GM23338 (cell line): ENCODE measurements around the gene MACROD1. TPM values are rescaled to one million over a fixed set of nuclear protein-coding genes. Genes with fewer than 3 reads are reported as not detected.
A peak's percentile ranks its signal among the peaks of the same experiment; 100 is the strongest.

ENCODE experiments used
- ATAC-seq: fragments of 200-7000 bp; cut with Tn5 transposase; 3 replicates; pipeline ENCODE4 v1.9.1; 2020
- DNase-seq: peaks from one replicate; pipeline ENCODE4 v3.0.0-alpha.2; 2015; ENCODE audit warnings: low spot score
- H2AFZ ChIP-seq: fragments of 200-600 bp; sonication (generic); 2 replicates; pipeline ENCODE4 v1.8.0; 2016; ENCODE audit warnings: antibody characterized with exemption, mild to moderate bottlenecking, moderate library complexity
- H3F3A ChIP-seq: fragments of 200-600 bp; sonication (generic); replicated peaks from 2 replicates; pipeline ENCODE4 v1.8.0; 2017; ENCODE audit warnings: antibody characterized with exemption, mixed run types, low read depth
- H3K27ac ChIP-seq: fragments of 200-600 bp; sonication (generic); 2 replicates; pipeline ENCODE4 v1.6.1; 2016; ENCODE audit warnings: low read depth
- H3K27me3 ChIP-seq: fragments of 200-600 bp; sonication (generic); 2 replicates; pipeline ENCODE4 v1.8.0; 2016; ENCODE audit warnings: mild to moderate bottlenecking, mixed run types, moderate library complexity; ENCODE audit not compliant: insufficient read depth
- H3K36me3 ChIP-seq: fragments of 200-600 bp; sonication (generic); 2 replicates; pipeline ENCODE4 v1.8.0; 2016; ENCODE audit warnings: mild to moderate bottlenecking; ENCODE audit not compliant: insufficient read depth
- H3K4me1 ChIP-seq: fragments of 200-600 bp; sonication (generic); 2 replicates; pipeline ENCODE4 v1.8.0; 2016; ENCODE audit warnings: mild to moderate bottlenecking, moderate library complexity; ENCODE audit not compliant: insufficient read depth
- H3K4me2 ChIP-seq: fragments of 200-600 bp; sonication (generic); 2 replicates; pipeline ENCODE4 v1.7.1; 2017; ENCODE audit warnings: mixed run types
- H3K4me3 ChIP-seq: fragments of 200-600 bp; sonication (generic); 2 replicates; pipeline ENCODE4 v1.6.1; 2016; ENCODE audit warnings: mixed run types
- H3K79me2 ChIP-seq: fragments of 200-600 bp; sonication (generic); replicated peaks from 2 replicates; pipeline ENCODE4 v1.8.0; 2017; ENCODE audit warnings: mild to moderate bottlenecking; ENCODE audit not compliant: insufficient read depth
- H3K9me2 ChIP-seq: fragments of 200-600 bp; sonication (generic); 2 replicates; pipeline ENCODE4 v1.8.0; 2017; ENCODE audit not compliant: insufficient read depth
- H4K20me1 ChIP-seq: fragments of 200-600 bp; sonication (generic); replicated peaks from 2 replicates; pipeline ENCODE4 v1.8.0; 2017; ENCODE audit warnings: mild to moderate bottlenecking; ENCODE audit not compliant: insufficient read depth
- H3K27ac Mint-ChIP-seq: 2 replicates; pipeline ENCODE4 v1.8.0; 2020; ENCODE audit warnings: inconsistent platforms, mild to moderate bottlenecking, moderate library complexity, mixed read lengths
- H3K27me3 Mint-ChIP-seq: 3 replicates; pipeline ENCODE4 v1.8.0; 2022; ENCODE audit warnings: low read depth, mild to moderate bottlenecking, moderate library complexity, mixed read lengths, inconsistent platforms; ENCODE audit not compliant: insufficient read depth, poor library complexity
- H3K36me3 Mint-ChIP-seq: 3 replicates; pipeline ENCODE4 v1.8.0; 2021; ENCODE audit warnings: low read depth, mild to moderate bottlenecking, inconsistent platforms, moderate library complexity, mixed read lengths
- H3K4me1 Mint-ChIP-seq: 3 replicates; pipeline ENCODE4 v1.8.0; 2020; ENCODE audit warnings: mild to moderate bottlenecking, inconsistent platforms, mixed read lengths
- H3K4me3 Mint-ChIP-seq: 3 replicates; pipeline ENCODE4 v1.8.0; 2021; ENCODE audit warnings: moderate library complexity, mild to moderate bottlenecking, inconsistent platforms, mixed read lengths
- H3K9me3 Mint-ChIP-seq: 3 replicates; pipeline ENCODE4 v1.8.0; 2020; ENCODE audit warnings: moderate library complexity, mild to moderate bottlenecking, inconsistent platforms, mixed read lengths
- CREB1 ChIP-seq: fragments of 250-450 bp; sonication (Bioruptor Pico); IDR thresholded peaks from 2 replicates; pipeline ENCODE4 v1.5.0; 2020; ENCODE audit warnings: low read depth, mild to moderate bottlenecking, moderate library complexity
- ZNF462 ChIP-seq: fragments of 250-450 bp; sonication (Bioruptor Pico); IDR thresholded peaks from 2 replicates; pipeline ENCODE4 v1.5.0; 2020; ENCODE audit warnings: mild to moderate bottlenecking, moderate library complexity
- polyA plus RNA-seq: library from polyadenylated mRNA; unstranded; fragments of >200 nt; fragmentation: Nextera tagmentation; extraction: Ambion mirVana; gene quantifications from 2 replicates; pipeline ENCODE4 v1.2.1, GENCODE V29; 2016
- total RNA-seq: library from RNA; depleted of rRNA; stranded (reverse); fragments of >200 nt; shearing (Covaris generic); gene quantifications from 2 replicates; pipeline ENCODE4 v1.2.3, GENCODE V29; 2014

Gene MACROD1
- total and polyA plus RNA-seq, 2 experiments from 2014 or later, result 33.0 to 51.6 TPM

- TF ChIP-seq ZNF462 (CRISPR knock-in tag), result no peak
Observed at GRCh38 chr11:64029773-64030172, 136.1 kb downstream of the MACROD1 start (continued).

- no peak for TF ChIP-seq ZNF462 (CRISPR knock-in tag)
- 0 out of 2 replicates have a peak, but pooled peaks have one; percentile 21 for TF ChIP-seq CREB1 (CRISPR knock-in tag)
- Histone ChIP-seq H3K4me3 (peak overlapping the region; percentile 41), H3K9me2 (no peaks in the 10 kb centered on the region), H3K4me2 (peak overlapping the region; percentile 72), H3K27ac (no peak overlapping the region), H3K27me3 (peaks cover 49% of the 10 kb centered on the region), H4K20me1 (no peaks in the 10 kb centered on the region; the same call in 1 of the 2 replicates), H3K79me2 (no peaks in the 10 kb centered on the region), H3K36me3 (no peaks in the 10 kb centered on the region), H3F3A (peaks cover 22% of the 10 kb centered on the region), H2AFZ (no peak overlapping the region), H3K4me1 (peaks cover 52% of the 10 kb centered on the region)
- no peaks in the 10 kb centered on the region; the same call in 2 of the 3 replicates for H3K9me3 Mint-ChIP-seq
- peaks cover 72% of the 10 kb centered on the region for H3K27me3 Mint-ChIP-seq
- no peak overlapping the region for H3K27ac Mint-ChIP-seq
- peak; percentile 96 for DNase-seq
- H3K4me3 Mint-ChIP-seq, result no peak overlapping the region
- ATAC-seq, result peak; percentile 75
- peaks cover 4% of the 10 kb centered on the region; the same call in 1 of the 3 replicates for H3K36me3 Mint-ChIP-seq
- H3K4me1 Mint-ChIP-seq, result peaks cover 51% of the 10 kb centered on the region
Observed at GRCh38 chr11:64028398-64029115, 137.4 kb downstream of the MACROD1 start.
